Measurements from ENCODE around the gene WDR64.
A peak's percentile ranks its signal among the peaks of the same experiment; 100 is the strongest.

Gene WDR64

GRCh38 chr1:241652012-241652411 lies at the start of gene WDR64:
TSS of gene WDR64 (plus strand) at chr1:241652281. CDS start at chr1:241652485, 204 bp downstream.
- Mint-ChIP-seq H3K4me3 (no peak within 1 kb of the TSS), H3K36me3 (ENCODE audit: low read depth) (no peaks in the 10 kb centered on the region), H3K27ac (no peak within 1 kb of the TSS), H3K4me1 (ENCODE audit: low read depth) (no peaks in the 10 kb centered on the region), H3K27me3 (peaks cover 7% of the 10 kb centered on the region), H3K9me3 (no peaks in the 10 kb centered on the region)
- intact Hi-C loops (cut with micrococcal nuclease) = no loop called here

GRCh38 chr1:241603731-241604245 lies 48.3 kb upstream of the WDR64 start:
- peaks cover 64% of the 10 kb centered on the region for H3K4me1 Mint-ChIP-seq (ENCODE audit: low read depth)
- peak overlapping the region; percentile 77 for H3K27ac Mint-ChIP-seq
- intact Hi-C loops (cut with micrococcal nuclease) = no loop called here

GRCh38 chr1:241605146-241605805 lies 46.8 kb upstream of the WDR64 start:
- peak overlapping the region; percentile 20 for H3K27ac Mint-ChIP-seq
- no peaks in the 10 kb centered on the region for H3K27me3 Mint-ChIP-seq
- H3K9me3 Mint-ChIP-seq = no peaks in the 10 kb centered on the region
- intact Hi-C loops (cut with micrococcal nuclease) = no loop called here
- peaks cover 61% of the 10 kb centered on the region for H3K36me3 Mint-ChIP-seq (ENCODE audit: low read depth)
- no peak overlapping the region for H3K4me3 Mint-ChIP-seq
- H3K4me1 Mint-ChIP-seq (ENCODE audit: low read depth) = peaks cover 62% of the 10 kb centered on the region

More at GRCh38 chr1:241603731-241604245, 48.3 kb upstream of the WDR64 start:
- Mint-ChIP-seq H3K4me3 (no peak overlapping the region), H3K27me3 (no peaks in the 10 kb centered on the region), H3K9me3 (no peaks in the 10 kb centered on the region), H3K36me3 (ENCODE audit: low read depth) (peaks cover 57% of the 10 kb centered on the region)

GRCh38 chr1:241606544-241606943 lies 45.5 kb upstream of the WDR64 start:
- Mint-ChIP-seq H3K4me3 (no peak overlapping the region), H3K36me3 (ENCODE audit: low read depth) (peaks cover 48% of the 10 kb centered on the region), H3K9me3 (no peaks in the 10 kb centered on the region), H3K27me3 (no peaks in the 10 kb centered on the region), H3K4me1 (ENCODE audit: low read depth) (peaks cover 51% of the 10 kb centered on the region), H3K27ac (no peak overlapping the region)
- intact Hi-C loops (cut with micrococcal nuclease) = no loop called here

- Mint-ChIP-seq H3K27ac (peak overlapping the region; percentile 28), H3K27me3 (no peaks in the 10 kb centered on the region), H3K4me1 (ENCODE audit: low read depth) (peaks cover 43% of the 10 kb centered on the region), H3K4me3 (no peak overlapping the region), H3K9me3 (no peaks in the 10 kb centered on the region), H3K36me3 (ENCODE audit: low read depth) (peaks cover 39% of the 10 kb centered on the region)
- intact Hi-C loops (cut with micrococcal nuclease) = no loop called here
Measured at GRCh38 chr1:241607497-241607896, 44.6 kb upstream of the WDR64 start.

GRCh38 chr1:241608379-241609033 lies 43.6 kb upstream of the WDR64 start:
- intact Hi-C loops (cut with micrococcal nuclease) = no loop called here
- H3K36me3 Mint-ChIP-seq (ENCODE audit: low read depth) = peaks cover 28% of the 10 kb centered on the region
- no peaks in the 10 kb centered on the region for H3K27me3 Mint-ChIP-seq
- no peaks in the 10 kb centered on the region for H3K9me3 Mint-ChIP-seq
- H3K27ac Mint-ChIP-seq = no peak overlapping the region
- no peak overlapping the region for H3K4me3 Mint-ChIP-seq
- H3K4me1 Mint-ChIP-seq (ENCODE audit: low read depth) = peaks cover 38% of the 10 kb centered on the region

- Mint-ChIP-seq H3K4me3 (no peak overlapping the region), H3K36me3 (ENCODE audit: low read depth) (peaks cover 20% of the 10 kb centered on the region), H3K4me1 (ENCODE audit: low read depth) (peaks cover 34% of the 10 kb centered on the region), H3K27me3 (no peaks in the 10 kb centered on the region), H3K9me3 (no peaks in the 10 kb centered on the region), H3K27ac (no peak overlapping the region)
- intact Hi-C loops (cut with micrococcal nuclease) = loop anchor here (2.0 to 5.0 kb wide), 2 partner anchors 78 to 225 kb away; partner anchors contain the start of gene KMO
Measured at GRCh38 chr1:241610056-241610815, 41.8 kb upstream of the WDR64 start.

- intact Hi-C loops (cut with micrococcal nuclease) = loop anchor here (1.0 to 5.0 kb wide), 3 partner anchors 16 to 224 kb away; partner anchors contain the start of gene KMO
- H3K4me1 Mint-ChIP-seq (ENCODE audit: low read depth) = peaks cover 33% of the 10 kb centered on the region
- no peak overlapping the region for H3K4me3 Mint-ChIP-seq
- H3K36me3 Mint-ChIP-seq (ENCODE audit: low read depth) = peaks cover 21% of the 10 kb centered on the region
- H3K9me3 Mint-ChIP-seq = no peaks in the 10 kb centered on the region
- no peaks in the 10 kb centered on the region for H3K27me3 Mint-ChIP-seq
- H3K27ac Mint-ChIP-seq = no peak overlapping the region
Measured at GRCh38 chr1:241611063-241611462, 41.0 kb upstream of the WDR64 start.

- peaks cover 21% of the 10 kb centered on the region for H3K36me3 Mint-ChIP-seq (ENCODE audit: low read depth)
- no peak overlapping the region for H3K27ac Mint-ChIP-seq
- H3K27me3 Mint-ChIP-seq = no peaks in the 10 kb centered on the region
- H3K9me3 Mint-ChIP-seq = no peaks in the 10 kb centered on the region
- peaks cover 32% of the 10 kb centered on the region for H3K4me1 Mint-ChIP-seq (ENCODE audit: low read depth)
- intact Hi-C loops (cut with micrococcal nuclease) = loop anchor here (1.0 to 5.0 kb wide), 3 partner anchors 16 to 223 kb away; partner anchors contain the start of gene KMO
- H3K4me3 Mint-ChIP-seq = no peak overlapping the region
Measured at GRCh38 chr1:241611736-241612135, 40.3 kb upstream of the WDR64 start.

- intact Hi-C loops (cut with micrococcal nuclease) = loop anchor here (5.0 kb wide), 1 partner anchor 81 kb away; the partner anchor contains the start of gene KMO
- H3K4me3 Mint-ChIP-seq = no peak overlapping the region
- peak overlapping the region; percentile 63 for H3K27ac Mint-ChIP-seq
Measured at GRCh38 chr1:241612533-241613477, 39.3 kb upstream of the WDR64 start.

GRCh38 chr1:241614144-241614543 lies 37.9 kb upstream of the WDR64 start:
- no peak overlapping the region for H3K27ac Mint-ChIP-seq
- peaks cover 35% of the 10 kb centered on the region for H3K4me1 Mint-ChIP-seq (ENCODE audit: low read depth)
- no peak overlapping the region for H3K4me3 Mint-ChIP-seq
- H3K27me3 Mint-ChIP-seq = no peaks in the 10 kb centered on the region
- H3K9me3 Mint-ChIP-seq = no peaks in the 10 kb centered on the region
- H3K36me3 Mint-ChIP-seq (ENCODE audit: low read depth) = peaks cover 21% of the 10 kb centered on the region
- intact Hi-C loops (cut with micrococcal nuclease) = loop anchor here (5.0 kb wide), 1 partner anchor 82 kb away; the partner anchor contains the start of gene KMO

More at GRCh38 chr1:241612533-241613477, 39.3 kb upstream of the WDR64 start:
- peaks cover 16% of the 10 kb centered on the region for H3K36me3 Mint-ChIP-seq (ENCODE audit: low read depth)
- no peaks in the 10 kb centered on the region for H3K27me3 Mint-ChIP-seq
- H3K9me3 Mint-ChIP-seq = no peaks in the 10 kb centered on the region
- H3K4me1 Mint-ChIP-seq (ENCODE audit: low read depth) = peaks cover 32% of the 10 kb centered on the region

- H3K4me3 Mint-ChIP-seq = no peak overlapping the region
- peaks cover 39% of the 10 kb centered on the region for H3K4me1 Mint-ChIP-seq (ENCODE audit: low read depth)
- intact Hi-C loops (cut with micrococcal nuclease) = loop anchor here (5.0 kb wide), 1 partner anchor 82 kb away; the partner anchor contains the start of gene KMO
- no peaks in the 10 kb centered on the region for H3K27me3 Mint-ChIP-seq
- no peaks in the 10 kb centered on the region for H3K9me3 Mint-ChIP-seq
- H3K36me3 Mint-ChIP-seq (ENCODE audit: low read depth) = peaks cover 17% of the 10 kb centered on the region
- H3K27ac Mint-ChIP-seq = no peak overlapping the region
Measured at GRCh38 chr1:241614572-241614971, 37.5 kb upstream of the WDR64 start.
